AG09309 (cell line): ENCODE measurements around the gene SLC38A4.
"Not testable (repeated sequence)": the region's sequence is repeated elsewhere in the genome, so short reads cannot be mapped to it uniquely, and the experiment has no call there.

ENCODE experiments used
- DNase-seq: peaks from one replicate; pipeline ENCODE4 v3.0.0-alpha.2; 2010; ENCODE audit warnings: low read depth
- H3K4me3 ChIP-seq: 2 replicates; pipeline ENCODE4 v1.5.1; 2011; ENCODE audit warnings: mild to moderate bottlenecking, low read depth, low read length, moderate library complexity; ENCODE audit not compliant: control insufficient read depth
- TF ChIP-seq, protein P1 (sequence below): IDR thresholded peaks from 2 replicates; pipeline ENCODE4 v1.5.1; 2011; ENCODE audit warnings: mild to moderate bottlenecking, low read depth, low read length, inconsistent platforms; ENCODE audit not compliant: insufficient read depth, control insufficient read depth; ENCODE audit errors: missing control alignments

SLC38A4 gene

GRCh38 chr12:46857486-46857885 lies 31.7 kb upstream of the SLC38A4 start:
- no peak for DNase-seq
- TF ChIP-seq, protein P1, sequence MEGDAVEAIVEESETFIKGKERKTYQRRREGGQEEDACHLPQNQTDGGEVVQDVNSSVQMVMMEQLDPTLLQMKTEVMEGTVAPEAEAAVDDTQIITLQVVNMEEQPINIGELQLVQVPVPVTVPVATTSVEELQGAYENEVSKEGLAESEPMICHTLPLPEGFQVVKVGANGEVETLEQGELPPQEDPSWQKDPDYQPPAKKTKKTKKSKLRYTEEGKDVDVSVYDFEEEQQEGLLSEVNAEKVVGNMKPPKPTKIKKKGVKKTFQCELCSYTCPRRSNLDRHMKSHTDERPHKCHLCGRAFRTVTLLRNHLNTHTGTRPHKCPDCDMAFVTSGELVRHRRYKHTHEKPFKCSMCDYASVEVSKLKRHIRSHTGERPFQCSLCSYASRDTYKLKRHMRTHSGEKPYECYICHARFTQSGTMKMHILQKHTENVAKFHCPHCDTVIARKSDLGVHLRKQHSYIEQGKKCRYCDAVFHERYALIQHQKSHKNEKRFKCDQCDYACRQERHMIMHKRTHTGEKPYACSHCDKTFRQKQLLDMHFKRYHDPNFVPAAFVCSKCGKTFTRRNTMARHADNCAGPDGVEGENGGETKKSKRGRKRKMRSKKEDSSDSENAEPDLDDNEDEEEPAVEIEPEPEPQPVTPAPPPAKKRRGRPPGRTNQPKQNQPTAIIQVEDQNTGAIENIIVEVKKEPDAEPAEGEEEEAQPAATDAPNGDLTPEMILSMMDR = no peak
- no peak overlapping the region for H3K4me3 ChIP-seq

DNA sequence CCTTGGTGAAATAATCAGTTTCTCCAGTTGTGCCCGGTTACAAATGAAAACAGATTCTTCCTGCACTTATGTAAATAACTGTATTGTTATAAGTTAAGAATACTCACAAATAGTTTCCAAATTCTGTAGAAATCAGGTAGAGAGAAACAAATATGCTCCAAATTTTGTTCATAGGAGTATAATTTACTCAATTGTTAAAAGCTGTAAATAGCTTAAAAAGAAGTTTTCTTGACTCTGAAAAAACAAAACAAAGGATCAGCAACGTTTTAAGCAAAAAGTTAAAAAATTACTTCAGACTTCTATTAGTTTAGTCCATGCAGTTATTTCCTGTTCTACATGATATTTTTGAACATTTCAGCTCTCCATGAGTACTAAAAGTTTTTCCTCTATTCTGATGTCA lies 30.0 kb upstream of the SLC38A4 start:
- TF ChIP-seq, protein P1 = no peak
- H3K4me3 ChIP-seq = no peak overlapping the region
- DNase-seq = no peak

GRCh38 chr12:46854188-46854587 lies 28.4 kb upstream of the SLC38A4 start:
- H3K4me3 ChIP-seq, DNase-seq: not testable (repeated sequence)

GRCh38 chr12:46848792-46849191 lies 23.0 kb upstream of the SLC38A4 start:
- H3K4me3 ChIP-seq = not testable (repeated sequence)

GRCh38 chr12:46847001-46847400 lies 21.2 kb upstream of the SLC38A4 start:
- TF ChIP-seq, protein P1 = no peak
- no peak overlapping the region for H3K4me3 ChIP-seq

More at GRCh38 chr12:46848792-46849191, 23.0 kb upstream of the SLC38A4 start:
- not testable (repeated sequence) for DNase-seq

DNA sequence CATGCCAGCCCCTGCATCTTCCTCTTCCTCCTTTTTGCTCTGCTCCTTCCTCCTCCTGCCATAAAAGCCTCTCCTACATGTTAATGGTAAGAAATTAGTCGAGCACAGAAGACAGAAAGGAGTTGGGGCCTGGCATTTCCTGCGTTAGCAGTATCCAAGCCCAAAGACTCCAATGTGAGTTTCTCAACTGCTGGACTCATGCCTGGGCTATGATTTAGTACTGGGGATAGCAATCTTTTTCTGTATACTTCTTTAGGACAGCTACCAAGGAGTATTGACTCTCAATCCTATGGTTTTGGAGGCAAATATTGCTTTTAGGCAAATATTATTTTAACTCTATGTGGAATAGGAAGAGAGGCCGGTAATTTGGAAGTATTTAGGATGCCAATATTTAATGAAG lies 18.0 kb upstream of the SLC38A4 start:
- TF ChIP-seq, protein P1 = no peak
- DNase-seq = no peak
- no peak overlapping the region for H3K4me3 ChIP-seq

More at GRCh38 chr12:46847001-46847400, 21.2 kb upstream of the SLC38A4 start:
- DNase-seq = no peak

DNA sequence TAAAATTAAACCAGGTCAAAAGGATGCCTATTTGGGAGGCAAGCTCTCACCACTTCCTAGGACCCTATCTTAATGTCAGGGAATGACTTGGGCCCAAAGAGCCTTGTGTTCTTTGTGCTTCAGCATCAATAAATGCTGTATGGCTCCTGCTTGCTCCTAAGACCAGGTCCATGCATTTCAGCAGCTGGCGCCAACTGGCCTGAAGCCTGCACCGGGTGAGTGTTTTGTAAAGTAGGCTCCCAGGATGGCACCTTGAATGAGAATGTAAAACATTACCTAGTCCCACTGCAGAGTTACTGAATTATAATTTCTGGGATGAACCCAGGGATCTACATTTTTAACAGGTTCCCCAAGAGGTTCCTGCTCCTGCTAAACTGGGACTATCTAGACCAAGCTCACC lies 16.1 kb upstream of the SLC38A4 start:
- TF ChIP-seq, protein P1 = no peak
- no peak for DNase-seq
- H3K4me3 ChIP-seq = no peak overlapping the region

- no peak for DNase-seq
- no peak overlapping the region for H3K4me3 ChIP-seq
- TF ChIP-seq, protein P1 = no peak
Measured at GRCh38 chr12:46839964-46840363, 14.2 kb upstream of the SLC38A4 start.
